OCI-LY3 (cell line): ENCODE data around the gene MIEF1.

Experiments
- CTCF ChIP-seq: fragments of 200-600, 300-600 bp; sonication (generic); IDR thresholded peaks from 2 replicates; pipeline ENCODE4 v1.5.1; 2014; ENCODE audit warnings: antibody characterized with exemption, low read length, low read depth
- EZH2phosphoT487 ChIP-seq: fragments of 200-600 bp; shearing (Covaris generic); IDR thresholded peaks from 2 replicates; pipeline ENCODE4 v1.6.1; 2018; ENCODE audit warnings: antibody characterized with exemption, mixed run types, low read depth

DNA sequence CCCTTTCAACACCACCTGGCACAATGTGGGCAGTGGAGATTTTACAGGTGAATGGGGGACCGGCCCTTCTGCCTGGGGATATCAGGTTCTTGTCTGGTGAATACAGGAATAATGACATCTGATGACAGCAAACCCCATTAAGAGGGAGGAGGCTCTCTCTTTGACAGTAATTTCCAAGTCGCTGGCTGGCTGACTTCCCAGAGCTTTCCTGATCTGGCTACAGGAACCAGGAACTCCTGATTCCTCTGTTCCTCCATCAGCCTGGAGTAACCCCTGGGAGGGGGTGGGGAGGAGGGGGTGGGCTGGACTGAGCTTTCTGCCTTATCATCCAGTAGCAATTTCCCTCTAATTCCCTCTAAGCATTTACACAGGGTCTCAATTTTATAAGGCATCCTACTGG lies 3.7 kb upstream of the MIEF1 start:
- TF ChIP-seq CTCF (no peak), EZH2phosphoT487 (no peak)
